ENCODE measurements around the gene CEL. TPM values are rescaled to one million over a fixed set of nuclear protein-coding genes. Genes with fewer than 3 reads are reported as not detected.

The CEL gene
- total RNA-seq, 2 experiments from 2014 or later: 1.2 to 1.8 TPM

GRCh38 chr9:133044661-133045060 is 17.1 kb upstream of the CEL start:
- DNase-seq (ENCODE audit: low spot score): no peak
- H3K27ac ChIP-seq (ENCODE audit: low read depth, low read length, poor library complexity, severe bottlenecking): no peak overlapping the region
- intact Hi-C loops (cut with micrococcal nuclease; ENCODE audit: unreplicated experiment): no loop called here
- no TSS peak for BruUV-seq (replicated peaks)
- peaks cover 9% of the 10 kb centered on the region; the same call in 1 of the 2 replicates for H4K20me1 ChIP-seq (ENCODE audit: insufficient read depth, low read length)
- no peak overlapping the region for H3K4me2 ChIP-seq (ENCODE audit: low read length)
- no peak overlapping the region for H2AFZ ChIP-seq (ENCODE audit: low read length)
- POLR2A ChIA-PET: no interaction called here
- H3K9me2 ChIP-seq (ENCODE audit: insufficient read depth, low read length): no peaks in the 10 kb centered on the region
- H3K79me2 ChIP-seq (ENCODE audit: insufficient read depth, low read depth, low read length): peaks cover 10% of the 10 kb centered on the region
- H3K4me1 ChIP-seq (ENCODE audit: insufficient read depth, low read length, poor library complexity, severe bottlenecking): no peaks in the 10 kb centered on the region
- H3K9me3 ChIP-seq (ENCODE audit: low read length): no peaks in the 10 kb centered on the region
- TF ChIP-seq EZH2phosphoT487 (IDR thresholded peaks at IDR 0.05; ENCODE audit: borderline replicate concordance, low read depth, low read length): no peak
- no peak for TF ChIP-seq CTCF (conservative IDR thresholded peaks at IDR 0.05; ENCODE audit: low read length)
- CTCF ChIA-PET (ENCODE audit: unreplicated experiment): interaction anchor here (0.6 kb wide), 1 partner anchor 980 kb away, joined by 3 read pairs; no protein-coding TSS in a partner anchor
- H3K4me3 ChIP-seq (ENCODE audit: low read depth, low read length, poor library complexity, severe bottlenecking): no peak overlapping the region
- peaks cover 85% of the 10 kb centered on the region for H3K36me3 ChIP-seq (ENCODE audit: insufficient read depth, low read length)

GRCh38 chr9:133045132-133045531 is 16.6 kb upstream of the CEL start:
- no peaks in the 10 kb centered on the region for H3K9me2 ChIP-seq (ENCODE audit: insufficient read depth, low read length)
- H3K4me1 ChIP-seq (ENCODE audit: insufficient read depth, low read length, poor library complexity, severe bottlenecking): no peaks in the 10 kb centered on the region
- TF ChIP-seq EZH2phosphoT487 (IDR thresholded peaks at IDR 0.05; ENCODE audit: borderline replicate concordance, low read depth, low read length): no peak
- BruUV-seq (replicated peaks): no TSS peak
- H4K20me1 ChIP-seq (ENCODE audit: insufficient read depth, low read length): peaks cover 4% of the 10 kb centered on the region; the same call in 1 of the 2 replicates
- POLR2A ChIA-PET: no interaction called here
- intact Hi-C loops (cut with micrococcal nuclease; ENCODE audit: unreplicated experiment): no loop called here
- no peak overlapping the region for H3K4me3 ChIP-seq (ENCODE audit: low read depth, low read length, poor library complexity, severe bottlenecking)
- no peak overlapping the region for H3K4me2 ChIP-seq (ENCODE audit: low read length)
- peaks cover 5% of the 10 kb centered on the region; the same call in 1 of the 2 replicates for H3K79me2 ChIP-seq (ENCODE audit: insufficient read depth, low read depth, low read length)
- H3K27ac ChIP-seq (ENCODE audit: low read depth, low read length, poor library complexity, severe bottlenecking): no peak overlapping the region
- H3K36me3 ChIP-seq (ENCODE audit: insufficient read depth, low read length): peaks cover 87% of the 10 kb centered on the region
- no peak overlapping the region for H2AFZ ChIP-seq (ENCODE audit: low read length)
- H3K9me3 ChIP-seq (ENCODE audit: low read length): no peaks in the 10 kb centered on the region
- no peak for DNase-seq (ENCODE audit: low spot score)
- CTCF ChIA-PET (ENCODE audit: unreplicated experiment): no interaction called here

- no peaks in the 10 kb centered on the region for H3K9me2 ChIP-seq (ENCODE audit: insufficient read depth, low read length)
- no peak overlapping the region for H2AFZ ChIP-seq (ENCODE audit: low read length)
- H3K27ac ChIP-seq (ENCODE audit: low read depth, low read length, poor library complexity, severe bottlenecking): no peak overlapping the region
- H4K20me1 ChIP-seq (ENCODE audit: insufficient read depth, low read length): no peaks in the 10 kb centered on the region; the same call in 1 of the 2 replicates
- peaks cover 90% of the 10 kb centered on the region for H3K36me3 ChIP-seq (ENCODE audit: insufficient read depth, low read length)
- no peaks in the 10 kb centered on the region for H3K9me3 ChIP-seq (ENCODE audit: low read length)
- H3K4me2 ChIP-seq (ENCODE audit: low read length): no peak overlapping the region
- H3K4me3 ChIP-seq (ENCODE audit: low read depth, low read length, poor library complexity, severe bottlenecking): no peak overlapping the region
- intact Hi-C loops (cut with micrococcal nuclease; ENCODE audit: unreplicated experiment): no loop called here
- no peak for TF ChIP-seq CTCF (conservative IDR thresholded peaks at IDR 0.05; ENCODE audit: low read length)
- no peak for TF ChIP-seq EZH2phosphoT487 (IDR thresholded peaks at IDR 0.05; ENCODE audit: borderline replicate concordance, low read depth, low read length)
- DNase-seq (ENCODE audit: low spot score): no peak
- H3K4me1 ChIP-seq (ENCODE audit: insufficient read depth, low read length, poor library complexity, severe bottlenecking): no peaks in the 10 kb centered on the region
- ChIA-PET CTCF (ENCODE audit: unreplicated experiment) (no interaction called here), POLR2A (no interaction called here)
- no peaks in the 10 kb centered on the region for H3K79me2 ChIP-seq (ENCODE audit: insufficient read depth, low read depth, low read length)
- no TSS peak for BruUV-seq (replicated peaks)
Observed at GRCh38 chr9:133046196-133046899, 15.4 kb upstream of the CEL start.
